ENCODE data around the gene CLCA4. TPM values are rescaled to one million over a fixed set of nuclear protein-coding genes. Genes with fewer than 3 reads are reported as not detected.

The CLCA4 gene
- total RNA-seq, 2 experiments from 2014 or later = not detected

DNA sequence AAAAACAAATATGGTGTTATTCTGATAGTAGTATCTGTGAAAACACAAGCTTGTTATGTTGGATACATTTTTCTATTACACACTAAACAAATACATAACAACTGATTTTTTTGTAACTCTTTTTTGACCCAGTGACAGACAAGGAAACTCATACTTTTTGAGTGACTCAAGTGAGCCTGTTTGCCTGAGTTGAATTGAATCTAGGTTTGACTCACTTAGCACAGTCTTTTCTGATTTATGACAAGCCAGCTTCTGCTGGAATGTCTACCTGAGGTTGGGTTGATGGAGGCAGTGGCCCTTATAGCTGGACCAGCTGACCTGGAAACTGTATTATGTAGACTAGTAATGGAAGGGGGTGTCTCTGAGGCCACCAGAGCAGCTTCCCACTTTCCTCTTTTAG lies 4.2 kb upstream of the CLCA4 start:
- no peaks in the 10 kb centered on the region for H3K4me1 ChIP-seq (ENCODE audit: insufficient read depth, low read length)
- POLR2A ChIA-PET = interaction anchor here (0.9 kb wide), 1 partner anchor 11 kb away, joined by 3 read pairs; no protein-coding TSS in a partner anchor
- CTCF ChIA-PET = interaction anchor here (0.6 to 1.0 kb wide), 2 partner anchors 34 to 68 kb away, joined by 3 read pairs; no protein-coding TSS in a partner anchor
- H3K27ac ChIP-seq (ENCODE audit: low read depth in 1 of 2, low read length in 2 of 2) = no peak overlapping the region
- Mint-ChIP-seq H3K9me3 (peaks cover 3% of the 10 kb centered on the region), H3K4me3 (no peak overlapping the region), H3K4me1 (ENCODE audit: low read depth) (no peaks in the 10 kb centered on the region), H3K27me3 (peaks cover 33% of the 10 kb centered on the region), H3K27ac (no peak overlapping the region), H3K36me3 (ENCODE audit: low read depth) (no peaks in the 10 kb centered on the region)
- TF ChIP-seq, protein P1, sequence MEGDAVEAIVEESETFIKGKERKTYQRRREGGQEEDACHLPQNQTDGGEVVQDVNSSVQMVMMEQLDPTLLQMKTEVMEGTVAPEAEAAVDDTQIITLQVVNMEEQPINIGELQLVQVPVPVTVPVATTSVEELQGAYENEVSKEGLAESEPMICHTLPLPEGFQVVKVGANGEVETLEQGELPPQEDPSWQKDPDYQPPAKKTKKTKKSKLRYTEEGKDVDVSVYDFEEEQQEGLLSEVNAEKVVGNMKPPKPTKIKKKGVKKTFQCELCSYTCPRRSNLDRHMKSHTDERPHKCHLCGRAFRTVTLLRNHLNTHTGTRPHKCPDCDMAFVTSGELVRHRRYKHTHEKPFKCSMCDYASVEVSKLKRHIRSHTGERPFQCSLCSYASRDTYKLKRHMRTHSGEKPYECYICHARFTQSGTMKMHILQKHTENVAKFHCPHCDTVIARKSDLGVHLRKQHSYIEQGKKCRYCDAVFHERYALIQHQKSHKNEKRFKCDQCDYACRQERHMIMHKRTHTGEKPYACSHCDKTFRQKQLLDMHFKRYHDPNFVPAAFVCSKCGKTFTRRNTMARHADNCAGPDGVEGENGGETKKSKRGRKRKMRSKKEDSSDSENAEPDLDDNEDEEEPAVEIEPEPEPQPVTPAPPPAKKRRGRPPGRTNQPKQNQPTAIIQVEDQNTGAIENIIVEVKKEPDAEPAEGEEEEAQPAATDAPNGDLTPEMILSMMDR (IDR thresholded peaks at IDR 0.05) = no peak
- intact Hi-C loops (cut with DNase I, micrococcal nuclease) = no loop called here
- DNase-seq (no peak), ATAC-seq (ENCODE audit: poor library complexity) (no peak)
- H3K4me3 ChIP-seq (ENCODE audit: low read length) = no peak overlapping the region
- no peaks in the 10 kb centered on the region for H3K36me3 ChIP-seq (ENCODE audit: insufficient read depth, low read length)
- peaks cover 8 to 9% of the 10 kb centered on the region in 2 experiments for H3K27me3 ChIP-seq (ENCODE audit: control insufficient read depth in 1 of 2, insufficient read depth in 2 of 2, low read length in 2 of 2)
- no peaks in the 10 kb centered on the region for H3K9me3 ChIP-seq (ENCODE audit: control insufficient read depth in 1 of 2, insufficient read depth in 1 of 2, low read length in 2 of 2)

DNA sequence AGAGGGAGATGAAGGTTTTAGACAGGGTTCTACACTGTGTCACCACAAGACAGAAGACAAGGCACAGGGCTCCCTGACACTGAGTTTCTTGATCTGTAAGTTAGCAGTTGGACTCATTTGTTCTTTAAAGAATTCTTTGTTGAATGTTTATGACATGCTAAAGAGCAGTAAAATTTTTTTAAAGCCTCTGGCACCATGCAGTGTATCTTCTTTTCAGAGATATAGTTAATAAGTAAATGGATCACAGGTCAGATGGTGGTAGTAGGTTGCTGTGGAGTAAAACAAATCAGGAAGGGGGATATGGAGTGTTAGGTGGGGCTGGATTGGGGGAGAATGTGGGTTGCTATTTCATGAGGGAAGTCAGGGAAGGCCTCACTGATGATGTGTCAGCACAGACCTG lies 2.0 kb downstream of the CLCA4 start:
- Mint-ChIP-seq H3K9me3 (peaks cover 3% of the 10 kb centered on the region), H3K4me3 (no peak overlapping the region), H3K4me1 (ENCODE audit: low read depth) (no peaks in the 10 kb centered on the region), H3K36me3 (ENCODE audit: low read depth) (no peaks in the 10 kb centered on the region), H3K27me3 (peaks cover 14% of the 10 kb centered on the region), H3K27ac (no peak overlapping the region)
- Histone ChIP-seq H3K4me3 (ENCODE audit: low read length) (no peak overlapping the region), H3K4me1 (ENCODE audit: insufficient read depth, low read length) (no peaks in the 10 kb centered on the region), H3K36me3 (ENCODE audit: insufficient read depth, low read length) (no peaks in the 10 kb centered on the region), H3K27me3 (ENCODE audit: control insufficient read depth in 1 of 2, insufficient read depth in 2 of 2, low read length in 2 of 2) (peaks cover 0 to 1% of the 10 kb centered on the region in 2 experiments), H3K9me3 (ENCODE audit: control insufficient read depth in 1 of 2, insufficient read depth in 1 of 2, low read length in 2 of 2) (peaks cover 0 to 16% of the 10 kb centered on the region in 2 experiments), H3K27ac (ENCODE audit: low read depth in 1 of 2, low read length in 2 of 2) (no peak overlapping the region)
- intact Hi-C loops (cut with DNase I, micrococcal nuclease) = no loop called here
- ChIA-PET POLR2A (no interaction called here), CTCF (no interaction called here)
- TF ChIP-seq, protein P1 (IDR thresholded peaks at IDR 0.05) = no peak
- DNase-seq (no peak), ATAC-seq (ENCODE audit: poor library complexity) (no peak)

DNA sequence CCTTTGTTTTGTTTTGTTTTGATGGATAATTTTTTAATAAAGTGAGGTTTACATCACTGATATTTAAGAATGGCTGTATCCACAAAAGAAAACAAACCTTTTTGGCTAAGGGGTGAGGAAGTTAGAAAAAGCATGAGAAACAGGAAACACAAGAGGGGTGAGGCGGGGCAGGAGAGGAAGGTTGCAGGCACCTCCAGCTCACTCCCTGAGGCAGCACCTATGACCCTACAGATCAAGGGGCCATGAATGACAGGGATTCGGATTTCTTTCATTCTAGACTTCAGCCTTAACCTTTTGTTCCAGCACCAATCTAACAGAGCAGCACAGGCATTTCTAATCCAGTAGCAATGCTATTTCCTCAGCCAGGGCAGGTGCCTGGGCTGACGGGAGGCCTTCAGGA lies 4.4 kb downstream of the CLCA4 start:
- TF ChIP-seq, protein P1 (IDR thresholded peaks at IDR 0.05) = no peak
- POLR2A ChIA-PET = no interaction called here
- Histone ChIP-seq H3K9me3 (ENCODE audit: control insufficient read depth in 1 of 2, insufficient read depth in 1 of 2, low read length in 2 of 2) (peaks cover 0 to 16% of the 10 kb centered on the region in 2 experiments), H3K27ac (ENCODE audit: low read depth in 1 of 2, low read length in 2 of 2) (no peak overlapping the region), H3K4me1 (ENCODE audit: insufficient read depth, low read length) (no peaks in the 10 kb centered on the region), H3K4me3 (ENCODE audit: low read length) (no peak overlapping the region), H3K27me3 (ENCODE audit: control insufficient read depth in 1 of 2, insufficient read depth in 2 of 2, low read length in 2 of 2) (no peaks in the 10 kb centered on the region), H3K36me3 (ENCODE audit: insufficient read depth, low read length) (no peaks in the 10 kb centered on the region)
- no peak overlapping the region for H3K27ac Mint-ChIP-seq
- DNase-seq (no peak), ATAC-seq (ENCODE audit: poor library complexity) (no peak)
- no peaks in the 10 kb centered on the region for H3K36me3 Mint-ChIP-seq (ENCODE audit: low read depth)
- intact Hi-C loops (cut with DNase I, micrococcal nuclease) = no loop called here
- no peaks in the 10 kb centered on the region for H3K27me3 Mint-ChIP-seq
- no peak overlapping the region for H3K4me3 Mint-ChIP-seq
- CTCF ChIA-PET = no interaction called here
- no peaks in the 10 kb centered on the region for H3K9me3 Mint-ChIP-seq
- H3K4me1 Mint-ChIP-seq (ENCODE audit: low read depth) = no peaks in the 10 kb centered on the region
